IPS-18a (cell line): ENCODE measurements around the gene OBSCN.

ENCODE experiments used
- H3K27ac ChIP-seq: one replicate; pipeline ENCODE4 v1.5.1; 2013; ENCODE audit warnings: low read length
- H3K27me3 ChIP-seq: one replicate; pipeline ENCODE4 v1.6.1; 2013; ENCODE audit warnings: mild to moderate bottlenecking, low read length; ENCODE audit not compliant: control insufficient read depth, insufficient read depth
- H3K36me3 ChIP-seq: one replicate; pipeline ENCODE4 v1.6.1; 2013; ENCODE audit warnings: low read depth, low read length; ENCODE audit not compliant: control insufficient read depth
- H3K4me1 ChIP-seq: one replicate; pipeline ENCODE4 v1.6.1; 2013; ENCODE audit warnings: low read depth, low read length; ENCODE audit not compliant: control insufficient read depth
- H3K4me3 ChIP-seq: one replicate; pipeline ENCODE4 v1.5.1; 2013; ENCODE audit warnings: low read length
- H3K9ac ChIP-seq: one replicate; pipeline ENCODE4 v1.6.1; 2013; ENCODE audit warnings: mild to moderate bottlenecking, low read length, moderate library complexity
- H3K9me3 ChIP-seq: one replicate; pipeline ENCODE4 v1.6.1; 2013; ENCODE audit warnings: low read depth, low read length; ENCODE audit not compliant: control insufficient read depth

The OBSCN gene

DNA sequence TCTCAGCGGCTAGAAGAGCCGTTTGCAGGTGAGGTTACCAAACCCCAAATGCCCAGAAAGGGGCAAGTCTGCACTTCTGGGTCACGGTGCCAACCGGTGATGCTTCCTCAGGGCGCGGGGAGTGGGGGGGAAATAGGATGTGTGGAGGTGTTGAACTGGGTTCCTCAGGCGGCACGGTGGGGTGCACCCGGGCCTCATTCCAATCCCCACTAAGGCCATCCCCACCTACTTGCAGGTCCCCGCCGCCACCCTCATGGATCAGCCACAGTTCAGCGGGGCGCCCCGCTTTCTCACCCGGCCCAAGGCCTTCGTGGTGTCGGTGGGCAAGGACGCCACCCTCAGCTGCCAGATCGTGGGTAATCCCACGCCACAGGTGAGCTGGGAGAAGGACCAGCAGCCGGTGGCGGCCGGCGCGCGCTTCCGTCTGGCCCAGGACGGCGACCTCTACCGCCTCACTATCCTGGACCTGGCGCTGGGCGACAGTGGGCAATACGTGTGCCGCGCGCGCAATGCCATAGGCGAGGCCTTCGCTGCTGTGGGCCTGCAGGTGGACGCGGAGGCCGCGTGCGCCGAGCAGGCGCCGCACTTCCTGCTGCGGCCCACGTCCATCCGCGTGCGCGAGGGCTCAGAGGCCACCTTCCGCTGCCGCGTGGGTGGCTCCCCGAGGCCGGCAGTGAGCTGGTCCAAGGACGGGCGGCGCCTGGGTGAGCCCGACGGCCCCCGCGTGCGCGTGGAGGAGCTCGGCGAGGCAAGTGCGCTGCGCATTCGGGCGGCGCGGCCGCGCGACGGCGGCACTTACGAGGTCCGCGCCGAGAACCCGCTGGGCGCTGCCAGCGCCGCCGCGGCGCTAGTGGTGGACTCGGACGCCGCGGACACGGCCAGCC lies 3.9 kb downstream of the OBSCN start:
- Histone ChIP-seq H3K4me1 (no peaks in the 10 kb centered on the region), H3K27me3 (no peaks in the 10 kb centered on the region), H3K27ac (no peak overlapping the region), H3K9me3 (no peaks in the 10 kb centered on the region), H3K36me3 (peaks cover 8% of the 10 kb centered on the region), H3K9ac (no peak overlapping the region), H3K4me3 (no peak overlapping the region)

- H3K4me1 ChIP-seq: no peaks in the 10 kb centered on the region
- H3K27me3 ChIP-seq: no peaks in the 10 kb centered on the region
- H3K36me3 ChIP-seq: peaks cover 15% of the 10 kb centered on the region
- H3K27ac ChIP-seq: no peak overlapping the region
- H3K4me3 ChIP-seq: peak overlapping the region; percentile 64
- H3K9me3 ChIP-seq: no peaks in the 10 kb centered on the region
- no peak overlapping the region for H3K9ac ChIP-seq
Measured at GRCh38 chr1:228212415-228212965, 4.6 kb downstream of the OBSCN start.

DNA sequence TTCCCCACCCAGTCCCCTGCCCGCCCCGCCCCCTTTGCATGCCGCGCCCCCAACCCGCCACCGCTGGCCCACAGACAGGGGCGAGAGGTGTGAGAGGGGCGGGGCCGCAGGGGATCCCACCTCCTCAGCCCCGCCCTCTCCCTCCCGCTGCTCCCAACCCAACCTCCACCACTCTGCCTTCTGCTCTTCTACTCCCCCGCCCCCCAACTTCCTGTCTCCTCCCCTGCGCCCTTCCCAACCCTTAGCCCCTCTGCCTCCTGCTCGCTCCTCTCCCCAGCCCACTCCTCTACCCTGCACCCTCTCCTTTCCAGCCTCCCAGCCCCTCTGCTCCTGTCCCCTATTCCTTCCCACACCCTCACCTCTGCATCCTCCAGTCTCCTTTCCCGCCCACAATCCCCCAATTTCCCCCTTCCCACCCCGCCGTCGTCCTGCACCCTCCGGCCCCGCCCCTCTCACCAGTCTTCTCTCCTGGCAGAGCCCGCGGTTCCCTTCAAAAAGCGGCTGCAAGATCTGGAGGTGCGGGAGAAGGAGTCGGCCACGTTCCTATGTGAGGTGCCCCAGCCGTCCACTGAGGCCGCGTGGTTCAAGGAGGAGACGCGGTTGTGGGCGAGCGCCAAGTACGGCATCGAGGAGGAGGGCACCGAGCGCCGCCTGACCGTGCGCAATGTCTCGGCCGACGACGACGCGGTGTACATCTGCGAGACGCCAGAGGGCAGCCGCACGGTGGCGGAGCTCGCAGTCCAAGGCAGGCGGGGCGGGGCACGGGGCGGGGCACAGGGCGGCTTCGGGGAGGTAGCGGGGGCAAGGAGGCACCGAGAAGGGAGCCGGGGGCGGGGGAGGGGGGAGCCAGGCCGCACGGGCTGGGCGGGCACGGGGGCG lies 5.4 kb downstream of the OBSCN start:
- Histone ChIP-seq H3K36me3 (peaks cover 17% of the 10 kb centered on the region), H3K9ac (peak overlapping the region; percentile 57), H3K4me3 (peak overlapping the region; percentile 64), H3K27me3 (no peaks in the 10 kb centered on the region), H3K4me1 (no peaks in the 10 kb centered on the region), H3K27ac (no peak overlapping the region), H3K9me3 (no peaks in the 10 kb centered on the region)

- H3K4me1 ChIP-seq: no peaks in the 10 kb centered on the region
- H3K36me3 ChIP-seq: peaks cover 27% of the 10 kb centered on the region
- peak overlapping the region; percentile 61 for H3K4me3 ChIP-seq
- no peaks in the 10 kb centered on the region for H3K27me3 ChIP-seq
- H3K27ac ChIP-seq: no peak overlapping the region
- H3K9ac ChIP-seq: peak overlapping the region; percentile 22
- no peaks in the 10 kb centered on the region for H3K9me3 ChIP-seq
Measured at GRCh38 chr1:228213917-228214808, 6.3 kb downstream of the OBSCN start.

DNA sequence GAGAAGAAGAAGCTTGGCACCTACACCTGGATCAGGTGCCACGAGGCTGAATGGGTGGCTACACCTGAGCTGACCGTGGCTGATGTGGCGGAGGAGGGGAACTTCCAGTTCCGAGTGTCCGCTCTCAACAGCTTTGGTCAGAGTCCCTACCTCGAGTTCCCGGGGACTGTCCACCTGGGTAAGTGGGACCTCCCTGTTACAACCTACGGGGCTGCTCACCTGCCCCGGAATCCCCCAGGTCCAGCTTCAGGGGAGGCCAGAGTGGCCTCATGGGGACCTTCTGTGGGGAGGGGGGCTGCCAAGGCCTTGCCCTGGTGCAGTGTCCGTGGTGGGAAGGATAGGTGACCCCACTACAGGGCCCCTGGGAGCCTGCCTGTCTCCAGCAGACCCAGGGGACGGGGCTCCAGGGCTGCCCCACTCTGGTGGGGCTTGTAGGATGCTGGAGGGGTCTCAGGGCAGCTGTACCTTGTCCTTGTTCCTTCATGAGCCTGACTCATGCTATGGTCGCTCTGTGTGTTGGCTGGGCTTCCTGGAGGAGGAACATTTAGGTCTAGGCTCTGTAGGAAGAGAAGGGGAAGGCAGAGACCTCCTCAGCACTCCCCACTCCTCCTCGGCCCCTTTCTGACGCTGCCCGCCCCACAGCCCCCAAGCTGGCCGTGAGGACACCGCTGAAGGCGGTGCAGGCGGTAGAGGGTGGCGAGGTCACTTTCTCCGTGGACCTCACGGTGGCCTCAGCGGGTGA lies 7.2 kb downstream of the OBSCN start:
- H3K9ac ChIP-seq: no peak overlapping the region
- H3K27me3 ChIP-seq: no peaks in the 10 kb centered on the region
- H3K27ac ChIP-seq: no peak overlapping the region
- H3K36me3 ChIP-seq: peaks cover 34% of the 10 kb centered on the region
- H3K4me3 ChIP-seq: no peak overlapping the region
- H3K9me3 ChIP-seq: no peaks in the 10 kb centered on the region
- H3K4me1 ChIP-seq: no peaks in the 10 kb centered on the region

- Histone ChIP-seq H3K36me3 (peaks cover 34% of the 10 kb centered on the region), H3K4me3 (no peak overlapping the region), H3K9me3 (no peaks in the 10 kb centered on the region), H3K9ac (no peak overlapping the region), H3K27me3 (no peaks in the 10 kb centered on the region), H3K27ac (no peak overlapping the region), H3K4me1 (no peaks in the 10 kb centered on the region)
Measured at GRCh38 chr1:228215663-228216116, 7.8 kb downstream of the OBSCN start.

DNA sequence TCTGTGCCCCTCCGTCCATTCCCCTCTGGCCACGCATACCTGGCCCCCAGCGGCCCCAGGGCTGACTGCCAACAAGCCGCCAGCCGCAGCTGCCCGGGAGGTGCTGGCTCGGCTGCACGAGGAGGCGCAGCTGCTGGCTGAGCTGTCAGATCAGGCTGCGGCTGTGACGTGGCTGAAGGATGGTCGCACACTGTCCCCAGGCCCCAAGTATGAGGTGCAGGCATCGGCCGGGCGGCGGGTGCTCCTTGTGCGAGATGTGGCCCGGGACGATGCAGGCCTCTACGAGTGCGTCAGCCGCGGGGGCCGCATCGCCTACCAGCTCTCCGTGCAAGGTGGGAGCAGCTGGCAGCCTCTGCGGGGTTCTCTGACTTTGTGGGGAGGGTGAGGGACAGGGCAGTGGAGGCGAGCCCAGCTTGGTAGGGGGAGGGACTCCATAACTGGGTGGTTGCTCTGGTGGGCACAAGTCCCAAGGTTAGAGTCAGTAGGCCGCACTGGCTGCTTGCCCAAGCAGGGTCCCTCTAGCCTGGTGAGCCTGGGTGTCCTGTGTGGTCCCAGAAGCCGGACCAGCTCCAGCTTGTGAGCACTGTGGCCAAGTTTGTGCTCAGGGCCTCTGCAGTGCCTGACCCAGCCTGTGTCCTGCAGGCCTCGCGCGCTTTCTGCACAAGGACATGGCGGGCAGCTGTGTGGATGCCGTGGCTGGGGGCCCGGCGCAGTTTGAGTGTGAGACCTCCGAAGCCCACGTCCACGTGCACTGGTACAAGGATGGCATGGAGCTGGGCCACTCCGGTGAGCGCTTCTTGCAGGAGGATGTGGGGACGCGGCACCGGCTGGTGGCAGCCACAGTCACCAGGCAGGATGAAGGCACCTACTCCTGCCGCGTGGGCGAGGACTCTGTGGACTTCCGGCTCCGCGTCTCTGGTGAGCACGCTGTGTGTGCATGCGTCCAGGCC lies 8.8 kb downstream of the OBSCN start:
- H3K9ac ChIP-seq: no peak overlapping the region
- peaks cover 34% of the 10 kb centered on the region for H3K36me3 ChIP-seq
- no peaks in the 10 kb centered on the region for H3K4me1 ChIP-seq
- H3K27me3 ChIP-seq: no peaks in the 10 kb centered on the region
- H3K4me3 ChIP-seq: no peak overlapping the region
- no peak overlapping the region for H3K27ac ChIP-seq
- H3K9me3 ChIP-seq: no peaks in the 10 kb centered on the region

DNA sequence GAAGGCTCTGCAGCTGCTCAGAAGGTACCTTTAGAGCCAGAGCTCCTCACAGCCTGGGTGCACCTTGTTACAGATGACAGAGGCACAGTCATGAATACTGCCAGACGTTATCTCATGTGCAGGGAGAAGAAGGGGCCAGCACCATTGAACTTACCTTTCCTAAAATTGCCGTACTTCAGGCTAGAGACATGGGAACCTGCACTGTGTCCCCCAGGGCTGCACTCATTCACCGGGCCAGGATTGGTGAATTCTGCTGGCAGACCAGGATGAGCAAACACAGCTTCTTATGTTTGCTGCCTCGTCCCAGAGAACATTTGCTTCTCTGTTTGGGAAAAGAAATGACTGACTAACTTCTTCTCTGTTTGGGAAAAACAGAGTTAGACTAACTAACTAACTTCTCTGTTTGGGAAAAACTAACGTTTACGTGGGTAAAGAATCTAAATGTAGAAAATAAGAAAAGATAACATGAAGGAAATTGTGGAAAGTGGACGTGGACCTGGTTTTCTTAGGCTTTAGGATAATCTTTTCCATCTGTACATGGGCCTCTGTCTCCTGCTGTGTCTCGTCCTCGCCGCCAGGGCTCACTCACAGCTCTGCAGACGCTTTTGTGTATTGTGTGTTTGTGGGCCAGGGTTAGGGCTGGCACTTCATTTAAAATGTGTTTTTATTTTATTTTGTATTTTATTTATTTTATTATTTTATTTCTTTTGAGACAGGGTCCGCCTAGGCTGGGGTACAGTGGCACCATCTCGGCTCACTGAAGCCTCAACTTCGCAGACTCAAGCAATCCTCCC lies 9.9 kb downstream of the OBSCN start:
- Histone ChIP-seq H3K9me3 (no peaks in the 10 kb centered on the region), H3K27me3 (no peaks in the 10 kb centered on the region), H3K27ac (no peak overlapping the region), H3K36me3 (peaks cover 37% of the 10 kb centered on the region), H3K4me3 (no peak overlapping the region), H3K4me1 (no peaks in the 10 kb centered on the region), H3K9ac (no peak overlapping the region)

DNA sequence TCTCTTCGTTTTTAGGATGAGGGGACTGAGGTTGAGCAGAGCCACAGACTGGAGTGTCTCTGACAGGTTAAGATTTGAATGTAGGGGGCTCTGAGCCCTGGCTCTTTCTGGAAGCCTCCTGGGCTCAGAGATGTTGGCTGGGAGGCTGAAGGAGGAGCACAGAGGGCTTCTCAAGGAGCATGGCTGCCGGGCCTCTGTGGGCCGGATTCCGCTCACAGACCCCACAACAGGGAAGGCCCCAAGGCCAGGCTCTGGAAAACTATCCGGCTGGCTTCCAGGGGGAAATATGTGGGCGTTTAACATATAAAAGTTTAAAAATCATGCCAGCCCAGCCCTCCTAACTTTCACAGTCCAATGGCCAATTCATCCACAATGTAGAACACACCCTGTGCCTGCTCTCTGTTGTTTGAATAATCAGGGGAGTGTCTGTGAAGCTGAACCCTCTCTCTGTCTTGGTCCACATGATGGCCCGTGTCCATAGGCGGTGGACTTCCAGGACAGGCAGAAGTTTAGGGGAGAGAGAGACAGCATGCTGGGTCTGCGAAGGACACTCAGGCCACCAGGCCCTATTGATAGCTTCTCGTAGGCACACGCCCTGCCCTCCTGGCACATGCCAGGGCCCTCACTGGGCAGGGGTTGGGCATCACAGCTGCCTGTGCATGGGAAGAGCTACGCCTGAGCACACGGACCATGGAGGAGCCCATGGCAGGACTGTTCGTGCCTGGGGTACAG lies 10.8 kb downstream of the OBSCN start:
- H3K36me3 ChIP-seq: peaks cover 37% of the 10 kb centered on the region
- no peaks in the 10 kb centered on the region for H3K9me3 ChIP-seq
- H3K9ac ChIP-seq: no peak overlapping the region
- H3K27ac ChIP-seq: no peak overlapping the region
- no peaks in the 10 kb centered on the region for H3K27me3 ChIP-seq
- no peaks in the 10 kb centered on the region for H3K4me1 ChIP-seq
- no peak overlapping the region for H3K4me3 ChIP-seq
